H1 (cell line): ENCODE measurements around the gene EDEM1. TPM values are rescaled to one million over a fixed set of nuclear protein-coding genes. Genes with fewer than 3 reads are reported as not detected.

Experiments
- CTCF ChIA-PET: fragments of 300-600 bp; sonication (Branson Sonifier 250); formaldehyde crosslinking; loops from one replicate; lab custom pipeline; 2021; ENCODE audit not compliant: partially characterized antibody; lab: Charles Lee
- POLR2A ChIA-PET: fragments of 300-600 bp; sonication (Branson Sonifier 250); formaldehyde crosslinking; loops from one replicate; lab custom pipeline; 2021; ENCODE audit warnings: inconsistent platforms; ENCODE audit not compliant: partially characterized antibody; lab: Charles Lee
- DNase-seq, 2 experiments: peaks; one replicate each; pipeline versions ENCODE4 v3.0.0 to v3.0.0-alpha.2; 2010 to 2022; ENCODE audit warnings: low spot score in 2 of 2, low read depth in 1 of 2, mixed read lengths in 1 of 2
- FAIRE-seq: peaks from 2 replicates; lab custom pipeline; 2011; peaks lifted over from hg19 to GRCh38; lab: Jason Lieb, UNC
- H2AFZ ChIP-seq: 2 replicates; pipeline ENCODE4 v1.8.1; 2012; ENCODE audit warnings: low read length, inconsistent platforms
- H2AK5ac ChIP-seq: 2 replicates; pipeline ENCODE4 v1.6.1; 2013; ENCODE audit warnings: low read depth, low read length
- H2BK120ac ChIP-seq: replicated peaks from 2 replicates; pipeline ENCODE3; 2013; ENCODE audit warnings: low read depth, low read length, inconsistent platforms
- H2BK12ac ChIP-seq: 2 replicates; pipeline ENCODE4 v1.6.1; 2013; ENCODE audit warnings: low read depth, low read length
- H2BK15ac ChIP-seq: 2 replicates; pipeline ENCODE4 v1.6.1; 2013; ENCODE audit warnings: low read length
- H2BK20ac ChIP-seq: 2 replicates; pipeline ENCODE4 v1.6.1; 2013; ENCODE audit warnings: low read length
- H2BK5ac ChIP-seq: 2 replicates; pipeline ENCODE4 v1.6.1; 2013; ENCODE audit warnings: low read depth, low read length
- H3K14ac ChIP-seq: 2 replicates; pipeline ENCODE4 v1.6.1; 2013; ENCODE audit warnings: inconsistent platforms; ENCODE audit not compliant: insufficient read length
- H3K18ac ChIP-seq: 2 replicates; pipeline ENCODE4 v1.6.1; 2013; ENCODE audit warnings: low read length; ENCODE audit errors: extremely low read depth
- H3K23ac ChIP-seq: 2 replicates; pipeline ENCODE4 v1.6.1; 2013; ENCODE audit warnings: inconsistent platforms; ENCODE audit not compliant: insufficient read length
- H3K23me2 ChIP-seq: 2 replicates; pipeline ENCODE4 v1.6.1; 2013; ENCODE audit warnings: low read depth, low read length
- H3K27ac ChIP-seq: 2 replicates; pipeline ENCODE4 v1.6.1; 2011; ENCODE audit warnings: low read depth, low read length, inconsistent platforms
- H3K27me3 ChIP-seq, 4 experiments: replicated peaks in 1 of 4; 1 replicate in 1 of 4; 2 replicates in 3 of 4; pipeline versions ENCODE4 v1.6.1 to v1.8.1; 2011 to 2013; ENCODE audit warnings: low read length in 3 of 4, mild to moderate bottlenecking in 3 of 4, inconsistent platforms in 2 of 4, mixed read lengths in 2 of 4, moderate library complexity in 1 of 4; ENCODE audit not compliant: control insufficient read depth in 3 of 4, insufficient read depth in 3 of 4; ENCODE audit errors: extremely low read depth in 1 of 4
- H3K36me3 ChIP-seq, 4 experiments: 2 replicates each; pipeline versions ENCODE4 v1.6.1 to v1.8.1; 2011 to 2013; ENCODE audit warnings: mild to moderate bottlenecking in 4 of 4, low read length in 3 of 4, moderate library complexity in 2 of 4, control low read depth in 1 of 4, inconsistent platforms in 1 of 4; ENCODE audit not compliant: insufficient read depth in 4 of 4, control insufficient read depth in 2 of 4
- H3K4ac ChIP-seq: replicated peaks from 2 replicates; pipeline ENCODE3; 2013; ENCODE audit warnings: low read length, low read depth, mixed read lengths, inconsistent platforms; ENCODE audit not compliant: insufficient read length
- H3K4me1 ChIP-seq, 4 experiments: replicated peaks in 1 of 4; 1 replicate in 1 of 4; 2 replicates in 3 of 4; pipeline versions ENCODE4 v1.6.1 to v1.8.1; 2011 to 2013; ENCODE audit warnings: low read length in 3 of 4, inconsistent platforms in 2 of 4, mixed read lengths in 1 of 4; ENCODE audit not compliant: insufficient read depth in 4 of 4, control insufficient read depth in 3 of 4
- H3K4me2 ChIP-seq, 2 experiments: 2 replicates each; pipeline versions ENCODE4 v1.6.1 to v1.8.1; 2011 to 2013; ENCODE audit warnings: low read depth in 2 of 2, low read length in 2 of 2, control low read depth in 1 of 2, inconsistent platforms in 1 of 2, mild to moderate bottlenecking in 1 of 2; ENCODE audit not compliant: insufficient read depth in 1 of 2
- H3K4me3 ChIP-seq, 4 experiments: fragments of 200-600, 300-600 bp in 1 of 4; sonication (generic), shearing (Covaris generic), sonication (Bioruptor Twin) in 1 of 4; 2 replicates each; pipeline versions ENCODE4 v1.5.1 to v1.8.1; 2011 to 2016; ENCODE audit warnings: low read length in 4 of 4, low read depth in 3 of 4, control low read depth in 2 of 4, inconsistent platforms in 2 of 4, mild to moderate bottlenecking in 2 of 4, mixed read lengths in 1 of 4, moderate library complexity in 1 of 4; ENCODE audit not compliant: insufficient read depth in 2 of 4; ENCODE audit errors: extremely low read depth in 1 of 4
- H3K56ac ChIP-seq: replicated peaks from 2 replicates; pipeline ENCODE3; 2013; ENCODE audit warnings: low read depth, mild to moderate bottlenecking, mixed read lengths, low read length, inconsistent platforms; ENCODE audit not compliant: insufficient read length
- H3K79me1 ChIP-seq: 2 replicates; pipeline ENCODE4 v1.6.1; 2013; ENCODE audit warnings: low read depth, low read length, control low read depth
- H3K79me2 ChIP-seq, 2 experiments: 2 replicates each; pipeline versions ENCODE4 v1.6.1 to v1.8.1; 2012 to 2013; ENCODE audit warnings: low read length in 2 of 2, mild to moderate bottlenecking in 2 of 2, inconsistent platforms in 1 of 2; ENCODE audit not compliant: insufficient read depth in 2 of 2, control insufficient read depth in 1 of 2
- H3K9ac ChIP-seq, 4 experiments: replicated peaks in 1 of 4; 1 replicate in 1 of 4; 2 replicates in 3 of 4; pipeline versions ENCODE4 v1.6.1 to v1.8.1; 2011 to 2013; ENCODE audit warnings: low read depth in 3 of 4, low read length in 3 of 4, control low read depth in 2 of 4, mild to moderate bottlenecking in 2 of 4, moderate library complexity in 2 of 4, inconsistent platforms in 1 of 4; ENCODE audit errors: extremely low read depth in 1 of 4
- H3K9me3 ChIP-seq, 2 experiments: 2 replicates each; pipeline versions ENCODE4 v1.6.1 to v1.8.1; 2012 to 2013; ENCODE audit warnings: mild to moderate bottlenecking in 2 of 2, moderate library complexity in 2 of 2, control low read depth in 1 of 2, inconsistent platforms in 1 of 2, low read depth in 1 of 2, low read length in 1 of 2, mixed read lengths in 1 of 2; ENCODE audit not compliant: insufficient read depth in 2 of 2
- H4K20me1 ChIP-seq, 2 experiments: replicated peaks in 1 of 2; 2 replicates each; pipeline versions ENCODE3 to v1.8.1; 2011 to 2013; ENCODE audit warnings: inconsistent platforms in 2 of 2, low read length in 2 of 2, mild to moderate bottlenecking in 1 of 2; ENCODE audit not compliant: insufficient read depth in 2 of 2, control insufficient read depth in 1 of 2
- H4K5ac ChIP-seq: 2 replicates; pipeline ENCODE4 v1.6.1; 2013; ENCODE audit warnings: low read length, low read depth, mixed read lengths, inconsistent platforms; ENCODE audit not compliant: insufficient read length
- H4K8ac ChIP-seq: 2 replicates; pipeline ENCODE4 v1.8.0; 2013; ENCODE audit warnings: mild to moderate bottlenecking, moderate library complexity, low read length, inconsistent platforms; ENCODE audit not compliant: insufficient read depth; ENCODE audit errors: extremely low read depth
- H4K91ac ChIP-seq: replicated peaks from 2 replicates; pipeline ENCODE3; 2013; ENCODE audit warnings: low read length, mixed read lengths, inconsistent platforms; ENCODE audit not compliant: insufficient read length
- BACH1 ChIP-seq: IDR thresholded peaks from 2 replicates; pipeline ENCODE4 v1.6.1; 2012; ENCODE audit warnings: low read length, improper control_type of control experiment
- CHD2 ChIP-seq: IDR thresholded peaks from 2 replicates; pipeline ENCODE4 v1.6.1; 2012; ENCODE audit warnings: low read length, improper control_type of control experiment
- E2F6 ChIP-seq: IDR thresholded peaks from 2 replicates; pipeline ENCODE4 v1.6.1; 2012; ENCODE audit warnings: inconsistent platforms
- KDM1A ChIP-seq: fragments of 200-600, 300-600 bp; sonication (generic); IDR thresholded peaks from 2 replicates; pipeline ENCODE4 v1.7.1; 2016; ENCODE audit warnings: mild to moderate bottlenecking, low read length, borderline replicate concordance
- POLR2AphosphoS5 ChIP-seq: IDR thresholded peaks from 2 replicates; pipeline ENCODE4 v1.6.1; 2011; ENCODE audit warnings: low read depth, low read length
- SIRT6 ChIP-seq: IDR thresholded peaks from one replicate; pipeline ENCODE4 v1.7.1; 2012; ENCODE audit warnings: low read length, inconsistent platforms
- SP2 ChIP-seq: IDR thresholded peaks from 2 replicates; pipeline ENCODE4 v1.6.1; 2012; ENCODE audit warnings: mild to moderate bottlenecking, low read length, inconsistent platforms
- TAF1 ChIP-seq: IDR thresholded peaks from 2 replicates; pipeline ENCODE4 v1.6.1; 2011; ENCODE audit warnings: mild to moderate bottlenecking, low read depth, low read length
- WGBS, 2 experiments: shearing (Covaris generic) in 1 of 2; methylation state at CpG; one replicate each; pipeline versions ENCODE4 v1.1.6 to v1.1.7; 2013 to 2015; ENCODE audit warnings: low lambda C conversion rate in 2 of 2, mixed read lengths in 2 of 2, inconsistent platforms in 1 of 2, low coverage in 1 of 2, missing lambda C conversion rate in 1 of 2; ENCODE audit not compliant: insufficient replicate concordance in 2 of 2, insufficient coverage in 1 of 2, insufficient read length in 1 of 2; ENCODE audit errors: extremely low coverage in 1 of 2, missing lambda C conversion rate in 1 of 2; 5-methylcytosine and 5-hydroxymethylcytosine counted together
- polyA plus RNA-seq, 7 experiments: library from polyadenylated mRNA; depleted of rRNA in 3 of 7; stranded (reverse) in 5 of 7; unstranded in 2 of 7; fragments of >200 nt in 5 of 7; fragments of 200-250 nt in 2 of 7; gene quantifications; 1 replicate in 5 of 7; 2 replicates in 1 of 7; 4 replicates in 1 of 7; pipeline versions ENCODE4 v1.2.1 to v1.2.3, GENCODE V29; 2011 to 2013; ENCODE audit warnings: missing spikeins in 2 of 7, mixed read lengths in 2 of 7
- total RNA-seq: library from RNA; stranded (reverse); fragmentation: NEBNext Ultra II Directional; extraction: Animal tissue kit (Norgen Biotek cat#: 25700); gene quantifications from 2 replicates; pipeline ENCODE4 v1.2.1, GENCODE V29; 2021

Gene EDEM1
- total and polyA plus RNA-seq, 2 of the 8 experiments (the other 6 are each of a cell fraction or from before 2014, with no cell fraction given): 4.8 to 16.4 TPM

- peak overlapping the region; percentile 77 for H4K91ac ChIP-seq
- DNase-seq: no peak
- CTCF ChIA-PET: interaction anchor here (1.4 kb wide), 1 partner anchor 12 kb away, joined by 3 read pairs; no protein-coding TSS in a partner anchor
- H3K79me1 ChIP-seq: no peaks in the 10 kb centered on the region; the same call in 1 of the 2 replicates
- peak overlapping the region; percentile 53; the same call in 1 of the 2 replicates for H2AK5ac ChIP-seq
- H3K56ac ChIP-seq: no peak overlapping the region
- no peak overlapping the region for H3K14ac ChIP-seq
- no peaks in the 10 kb centered on the region for H3K27me3 ChIP-seq
- WGBS, 2 experiments: 84% methylated on average over 11 of the region's 11 CpGs; no CpG with 5 or more reads in 1 of the 2 experiments
- no peak overlapping the region for H3K4ac ChIP-seq
- no peak overlapping the region; the same call in 1 of the 2 replicates for H3K18ac ChIP-seq
- no peak overlapping the region; the same call in 1 of the 2 replicates for H2BK20ac ChIP-seq
- no peak overlapping the region for H2BK120ac ChIP-seq
- H3K4me1 ChIP-seq: peaks cover 6 to 23% (median 15%) of the 10 kb centered on the region in 4 experiments; a peak in 5 of 7 replicates
- no peak overlapping the region for H2AFZ ChIP-seq
- no peak overlapping the region for H3K4me3 ChIP-seq
- no peak overlapping the region for H3K9ac ChIP-seq
- H3K23me2 ChIP-seq: no peaks in the 10 kb centered on the region
- no peak overlapping the region for H3K27ac ChIP-seq
- 0 out of 2 replicates have a peak overlapping the region, but pooled peaks have one; percentile 16 for H2BK15ac ChIP-seq
- FAIRE-seq: no peak
- no peak overlapping the region for H2BK12ac ChIP-seq
- no peaks in the 10 kb centered on the region for H3K9me3 ChIP-seq
- H3K79me2 ChIP-seq: no peaks in the 10 kb centered on the region
- H3K4me2 ChIP-seq: no peak overlapping the region
- H4K5ac ChIP-seq: no peak overlapping the region
- TF ChIP-seq POLR2AphosphoS5 (no peak), TAF1 (no peak), KDM1A (peak; percentile 59; the same call in 1 of the 2 replicates), SP2 (no peak), SIRT6 (no peak), BACH1 (no peak), CHD2 (no peak), E2F6 (no peak)
- TF ChIP-seq, all 59 proteins: peak for 1
- Histone ChIP-seq H3K36me3 (peaks cover under 1 to 11% (median 1%) of the 10 kb centered on the region in 4 experiments; a peak in 5 of 8 replicates), H2BK5ac (no peak overlapping the region), H4K20me1 (no peaks in the 10 kb centered on the region), H4K8ac (peak overlapping the region; percentile 38; the same call in 1 of the 2 replicates), H3K23ac (no peak overlapping the region)
- POLR2A ChIA-PET: interaction anchor here (0.6 kb wide), 1 partner anchor 52 kb away, joined by 3 read pairs; no protein-coding TSS in a partner anchor
Observed at GRCh38 chr3:5220667-5221431, 33.3 kb downstream of the EDEM1 start.
